Psoas muscle (tissue), 8 donors: ENCODE data around the gene SNRPA1. TPM values are rescaled to one million over a fixed set of nuclear protein-coding genes. Genes with fewer than 3 reads are reported as not detected.

ENCODE experiments used
- ATAC-seq, 4 donors: fragments of 200-7000 bp; cut with Tn5 transposase; one replicate each; pipeline ENCODE4 v1.9.1; 2020; ENCODE audit warnings: moderate library complexity in 3 of 4, mild to moderate bottlenecking in 2 of 4
- DNase-seq, 2 donors: peaks; one replicate each; pipeline ENCODE4 v3.0.0-alpha.2; 2020
- H3K27ac ChIP-seq: fragments of 200-600 bp; one replicate; pipeline ENCODE4 v1.8.0; 2022
- H3K27me3 ChIP-seq, 3 donors: fragments of 200-600 bp in 1 of 3; one replicate each; pipeline versions ENCODE4 v1.6.1 to v1.8.0; 2013 to 2022; ENCODE audit warnings: low read length in 2 of 3, mild to moderate bottlenecking in 2 of 3, moderate library complexity in 1 of 3; ENCODE audit not compliant: insufficient read depth in 3 of 3
- H3K36me3 ChIP-seq, 2 donors: fragments of 200-600 bp in 1 of 2; one replicate each; pipeline versions ENCODE4 v1.6.1 to v1.8.0; 2013 to 2022; ENCODE audit warnings: low read depth in 1 of 2, mild to moderate bottlenecking in 1 of 2, moderate library complexity in 1 of 2; ENCODE audit not compliant: insufficient read depth in 1 of 2
- H3K4me1 ChIP-seq: fragments of 200-600 bp; one replicate; pipeline ENCODE4 v1.8.0; 2022
- H3K4me3 ChIP-seq: fragments of 200-600 bp; one replicate; pipeline ENCODE4 v1.8.0; 2022; ENCODE audit warnings: mild to moderate bottlenecking
- H3K9me3 ChIP-seq: fragments of 200-600 bp; one replicate; pipeline ENCODE4 v1.8.0; 2022
- WGBS, 3 donors: extraction: QIAGEN DNeasy Blood & Tissue Kit; methylation state at CpG; one replicate each; pipeline versions ENCODE4 v1.1.6 to v1.1.7; 2013; 5-methylcytosine and 5-hydroxymethylcytosine counted together
- intact Hi-C, 2 donors: fragments of 100-400 bp; cut with DNase I; formaldehyde crosslinking; loops; one replicate each; pipeline versions ENCODE4 v1.11.0 to v1.14.2; 2022
- polyA plus RNA-seq, 3 donors: library from polyadenylated mRNA; stranded (reverse); fragments of 200-250 nt; gene quantifications; one replicate each; pipeline ENCODE4 v1.2.3, GENCODE V29; 2013
- total RNA-seq, 4 donors: library from RNA; stranded (reverse); fragmentation: NEBNext Ultra II Directional in 2 of 4; extraction: Animal tissue kit (Norgen Biotek cat#: 25700) in 2 of 4; gene quantifications; one replicate each; pipeline versions ENCODE4 v1.2.1 to v1.2.4, GENCODE V29; 2021 to 2023
- TF ChIP-seq, protein P1 (sequence below): fragments of 200-600 bp; IDR thresholded peaks from one replicate; pipeline ENCODE4 v1.8.0; 2022; ENCODE audit warnings: antibody characterized with exemption
- donor health status: healthy with polysubstance abuse.
- donor health status: DM: no; HTN: no; CAD: no; lungs with moderate emphysema.
- donor health status: Bipolar disorder and iron deficiency.
- donor health status: healthy.
- donor health status: DM: yes; HTN: yes; CAD: no.
- donor health status: DM: no; HTN: no; CAD: no.
- donor health status: DM: no; HTN: no; CAD: no.
- donor health status: DM: yes; HTN: yes; CAD: no.

Gene SNRPA1
- total and polyA plus RNA-seq, 7 donors: 14.8 to 126 (median 35.4) TPM

- H3K27ac ChIP-seq: no peak overlapping the region
- peaks cover 0 to 76% of the 10 kb centered on the region in 2 donors for H3K36me3 ChIP-seq
- intact Hi-C loops: no loop called here
- H3K4me3 ChIP-seq: no peak overlapping the region
- TF ChIP-seq, protein P1, sequence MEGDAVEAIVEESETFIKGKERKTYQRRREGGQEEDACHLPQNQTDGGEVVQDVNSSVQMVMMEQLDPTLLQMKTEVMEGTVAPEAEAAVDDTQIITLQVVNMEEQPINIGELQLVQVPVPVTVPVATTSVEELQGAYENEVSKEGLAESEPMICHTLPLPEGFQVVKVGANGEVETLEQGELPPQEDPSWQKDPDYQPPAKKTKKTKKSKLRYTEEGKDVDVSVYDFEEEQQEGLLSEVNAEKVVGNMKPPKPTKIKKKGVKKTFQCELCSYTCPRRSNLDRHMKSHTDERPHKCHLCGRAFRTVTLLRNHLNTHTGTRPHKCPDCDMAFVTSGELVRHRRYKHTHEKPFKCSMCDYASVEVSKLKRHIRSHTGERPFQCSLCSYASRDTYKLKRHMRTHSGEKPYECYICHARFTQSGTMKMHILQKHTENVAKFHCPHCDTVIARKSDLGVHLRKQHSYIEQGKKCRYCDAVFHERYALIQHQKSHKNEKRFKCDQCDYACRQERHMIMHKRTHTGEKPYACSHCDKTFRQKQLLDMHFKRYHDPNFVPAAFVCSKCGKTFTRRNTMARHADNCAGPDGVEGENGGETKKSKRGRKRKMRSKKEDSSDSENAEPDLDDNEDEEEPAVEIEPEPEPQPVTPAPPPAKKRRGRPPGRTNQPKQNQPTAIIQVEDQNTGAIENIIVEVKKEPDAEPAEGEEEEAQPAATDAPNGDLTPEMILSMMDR: no peak
- H3K27me3 ChIP-seq: no peaks in the 10 kb centered on the region
- peak in 2 of 4 donors; percentile 29 to 37 for ATAC-seq
- H3K9me3 ChIP-seq: no peaks in the 10 kb centered on the region
- 41 to 53% (median 48%) methylated on average over 21 of the region's 21 CpGs for WGBS, 3 donors
- DNase-seq: peak; percentile 39 to 69
- no peaks in the 10 kb centered on the region for H3K4me1 ChIP-seq
Measured at GRCh38 chr15:101320501-101321052, 25.5 kb upstream of the SNRPA1 start.

- TF ChIP-seq, protein P1: no peak
- peaks cover 0 to 80% of the 10 kb centered on the region in 2 donors for H3K36me3 ChIP-seq
- DNase-seq (no peak), ATAC-seq (no peak)
- H3K9me3 ChIP-seq: no peaks in the 10 kb centered on the region
- H3K27me3 ChIP-seq: no peaks in the 10 kb centered on the region
- 55 to 64% (median 63%) methylated on average over 7 of the region's 7 CpGs for WGBS, 3 donors
- intact Hi-C loops: loop anchor here in 1 of 2 donors (1.0 kb wide), 1 partner anchor 15 kb away; no protein-coding TSS in a partner anchor
- no peak overlapping the region for H3K4me3 ChIP-seq
- H3K4me1 ChIP-seq: no peaks in the 10 kb centered on the region
- H3K27ac ChIP-seq: no peak overlapping the region
Measured at GRCh38 chr15:101318839-101319238, 23.8 kb upstream of the SNRPA1 start.

- H3K4me1 ChIP-seq: no peaks in the 10 kb centered on the region
- intact Hi-C loops: loop anchor here in 1 of 2 donors (1.0 kb wide), 1 partner anchor 14 kb away; no protein-coding TSS in a partner anchor
- WGBS, 3 donors: 89 to 92% (median 90%) methylated on average over 20 of the region's 20 CpGs
- ATAC-seq: no peak
- TF ChIP-seq, protein P1: no peak
- no peak for DNase-seq
- H3K4me3 ChIP-seq: no peak overlapping the region
- no peak overlapping the region for H3K27ac ChIP-seq
- H3K9me3 ChIP-seq: no peaks in the 10 kb centered on the region
- peaks cover 0 to 84% of the 10 kb centered on the region in 2 donors for H3K36me3 ChIP-seq
- no peaks in the 10 kb centered on the region for H3K27me3 ChIP-seq
Measured at GRCh38 chr15:101318147-101318819, 23.2 kb upstream of the SNRPA1 start.

GRCh38 chr15:101317336-101317872, 22.4 kb upstream of the SNRPA1 start:
- intact Hi-C loops: no loop called here
- no peak overlapping the region for H3K27ac ChIP-seq
- no peak for ATAC-seq
- DNase-seq: no peak
- H3K4me1 ChIP-seq: no peaks in the 10 kb centered on the region
- H3K27me3 ChIP-seq: no peaks in the 10 kb centered on the region
- no peak overlapping the region for H3K4me3 ChIP-seq
- H3K36me3 ChIP-seq: peaks cover 0 to 86% of the 10 kb centered on the region in 2 donors
- no peaks in the 10 kb centered on the region for H3K9me3 ChIP-seq
- TF ChIP-seq, protein P1: no peak
- WGBS, 3 donors: 79 to 90% (median 82%) methylated on average over 6 of the region's 6 CpGs
